GM18507 (cell line): ENCODE data around the gene ARHGEF40.
"Not testable (repeated sequence)": the region's sequence is repeated elsewhere in the genome, so short reads cannot be mapped to it uniquely, and the experiment has no call there.

Source experiments
- DNase-seq: peaks from one replicate; pipeline ENCODE4 v3.0.0; 2011; ENCODE audit warnings: low read depth; ENCODE audit not compliant: insufficient read length; ENCODE audit errors: extremely low spot score
- FAIRE-seq: peaks from 2 replicates; lab custom pipeline; 2011; peaks lifted over from hg19 to GRCh38; lab: Jason Lieb, UNC

The ARHGEF40 gene

DNA sequence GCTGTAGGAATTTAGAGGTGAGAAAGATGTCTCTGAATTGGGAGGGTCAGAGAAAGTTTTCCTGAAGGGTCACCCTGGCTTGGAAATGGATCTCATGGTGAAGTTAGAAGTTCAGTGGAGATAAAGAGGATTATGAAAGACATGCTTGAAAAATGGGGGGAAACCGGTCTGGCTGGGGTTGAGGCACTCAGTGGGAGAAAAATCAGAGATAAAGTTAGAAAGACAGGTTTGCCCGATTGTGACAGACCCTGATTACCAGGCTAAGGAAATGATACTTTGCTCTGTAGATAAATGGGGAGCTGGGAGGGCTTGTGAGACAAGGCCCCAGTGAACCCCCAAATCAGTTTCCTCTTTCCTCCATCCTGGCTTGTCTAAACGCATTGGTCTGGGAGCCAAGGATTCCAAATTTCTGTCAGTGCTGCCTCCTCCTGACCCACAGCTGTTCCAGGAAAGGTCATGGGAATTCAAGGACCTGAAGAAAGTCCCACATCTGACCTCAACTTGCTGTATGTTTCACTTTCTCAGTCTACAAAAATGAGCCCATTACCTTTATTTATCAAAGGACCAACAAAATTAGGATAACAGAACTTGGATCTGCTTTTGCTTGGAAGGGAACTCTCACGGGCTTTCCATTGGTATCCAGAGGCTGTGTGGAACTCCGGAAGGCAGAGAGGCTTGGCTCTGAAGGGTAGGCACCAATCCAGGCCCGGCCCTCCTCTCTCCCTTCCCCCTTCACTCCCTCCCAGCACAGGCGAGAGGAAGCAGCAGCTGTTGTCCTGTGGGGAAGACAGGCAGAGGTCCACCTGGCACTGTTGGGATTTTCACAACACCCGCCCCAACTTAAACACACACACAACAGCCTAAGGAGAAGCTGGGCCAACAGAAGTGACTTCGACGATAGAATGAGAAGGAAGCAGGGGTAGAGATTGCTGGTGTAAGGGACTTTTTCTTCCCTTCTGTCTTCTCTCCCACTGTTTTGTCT, 31.4 kb upstream of the ARHGEF40 start:
- FAIRE-seq = no peak
- no peak for DNase-seq

DNA sequence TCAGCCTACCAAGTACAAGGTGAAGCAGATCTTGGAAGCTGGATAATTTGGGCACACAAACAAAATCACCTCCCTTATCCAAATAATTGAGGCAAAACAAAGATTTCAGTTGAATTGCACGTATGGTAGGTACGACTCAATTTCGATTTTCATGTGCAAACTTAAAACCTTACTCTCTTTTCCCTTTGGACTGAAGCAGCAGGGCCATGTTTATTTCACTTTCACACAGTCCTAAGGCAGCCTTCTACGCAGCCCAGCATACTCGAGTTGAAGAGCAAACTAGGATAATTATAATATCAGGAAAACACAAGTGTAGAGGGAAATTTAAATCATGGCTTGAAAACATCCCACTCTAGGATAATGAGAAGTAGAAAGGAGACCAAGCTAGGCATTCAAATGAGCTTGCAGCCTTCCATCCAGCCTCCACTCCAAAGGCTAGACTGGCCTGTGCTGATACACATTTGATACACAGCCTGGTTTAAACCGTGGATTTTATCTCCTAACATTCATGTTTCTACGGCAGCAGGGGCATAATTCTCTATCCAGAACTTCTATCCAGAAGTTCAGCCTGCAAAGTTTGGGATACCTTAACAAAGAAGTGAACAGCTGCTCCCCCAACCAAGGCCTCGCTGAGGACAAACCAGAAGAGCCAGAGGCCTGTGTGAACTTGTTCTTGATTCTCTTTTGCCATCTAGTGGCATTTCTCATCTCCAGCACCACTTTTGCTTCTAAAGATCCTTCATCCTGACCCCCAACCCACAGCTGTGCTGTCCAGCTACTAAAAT, 30.3 kb upstream of the ARHGEF40 start:
- no peak for DNase-seq
- FAIRE-seq = no peak

DNA sequence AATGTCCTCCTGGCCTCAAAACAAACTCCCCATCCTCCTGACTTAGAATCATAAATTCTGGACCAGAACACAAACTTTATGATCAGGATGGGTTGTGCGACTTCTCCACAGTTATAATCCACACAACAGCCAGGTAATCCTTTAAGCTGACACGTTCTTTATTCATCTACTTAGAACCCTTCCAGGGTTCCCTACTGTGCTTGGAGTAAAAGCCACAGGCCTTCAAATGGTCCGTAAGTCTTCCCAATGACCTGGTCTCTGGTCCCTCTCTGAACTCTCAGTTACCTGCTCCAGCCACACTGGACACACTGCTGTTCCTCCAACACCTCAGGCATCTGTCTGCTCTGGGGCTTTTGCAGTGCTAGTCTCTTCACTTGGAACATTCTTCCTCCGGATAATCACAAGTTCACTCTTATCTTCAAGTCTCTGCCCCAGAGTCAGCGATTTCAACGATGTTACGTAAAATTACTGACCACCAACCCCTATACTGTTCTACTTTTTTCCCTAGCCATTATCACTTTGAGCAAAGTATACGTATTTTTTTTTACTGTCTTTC, 29.7 kb upstream of the ARHGEF40 start:
- no peak for DNase-seq
- FAIRE-seq = no peak

DNA sequence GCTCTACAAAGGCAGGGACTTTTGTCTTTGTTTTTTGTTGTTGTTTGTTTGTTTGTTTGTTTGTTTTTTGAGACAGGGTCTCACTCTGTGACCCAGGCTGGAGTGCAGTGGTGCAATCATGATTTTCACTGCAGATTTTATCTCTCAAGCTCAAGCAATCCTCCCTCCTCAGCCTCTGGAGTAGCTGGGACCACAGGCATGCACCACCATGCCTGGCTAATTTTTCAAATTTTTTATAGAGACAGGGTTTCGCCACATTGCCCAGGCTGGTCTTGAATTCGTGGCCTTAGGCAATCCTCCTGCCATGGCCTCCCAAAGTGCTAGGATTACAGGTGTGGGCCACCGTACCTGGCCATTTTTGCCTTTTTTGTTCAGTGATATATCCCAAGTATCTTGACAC, 29.2 kb upstream of the ARHGEF40 start:
- DNase-seq, FAIRE-seq: not testable (repeated sequence)

DNA sequence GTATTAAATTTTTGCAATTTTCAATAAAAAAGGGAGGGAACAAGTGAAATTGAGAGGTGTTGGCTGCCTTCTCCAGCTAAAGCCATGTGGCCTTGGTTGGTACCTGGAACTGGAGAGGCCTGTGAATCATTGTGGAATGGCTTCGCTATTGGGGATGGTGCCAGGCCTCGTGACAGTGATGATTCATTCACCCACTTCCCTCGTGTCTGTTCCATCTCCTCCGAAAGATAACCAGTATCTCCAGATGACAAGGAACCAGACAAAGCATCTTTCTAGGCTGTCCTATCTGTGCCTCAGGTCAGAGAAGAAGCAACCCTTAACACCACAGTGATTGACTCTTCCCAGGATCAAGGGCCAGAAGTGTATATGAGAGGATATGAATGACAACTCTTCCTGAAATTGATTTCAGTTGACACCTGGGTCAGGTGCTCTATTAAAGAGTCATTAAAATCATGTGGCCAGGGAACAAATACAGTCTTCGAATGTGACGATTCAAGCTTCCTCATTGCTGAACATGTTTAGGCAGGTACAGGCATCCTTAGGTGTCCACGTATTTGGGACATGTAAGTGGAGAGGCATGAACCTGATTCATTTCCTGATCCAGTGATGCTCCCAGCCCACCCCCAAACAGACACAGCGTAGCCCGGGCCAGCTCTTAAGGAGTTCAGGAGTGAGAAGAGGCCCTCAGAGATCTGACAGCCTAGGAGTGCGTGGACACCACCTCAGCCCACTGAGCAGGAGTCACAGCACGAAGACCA, 28.2 kb upstream of the ARHGEF40 start, which contains the start of gene RNASE7:
Gene RNASE7, plus strand, starts transcription at position 687 of the 758 bp plus-strand sequence. CDS start 631 bp downstream, outside the sequence.
- no peak for FAIRE-seq
- DNase-seq = no peak

DNA sequence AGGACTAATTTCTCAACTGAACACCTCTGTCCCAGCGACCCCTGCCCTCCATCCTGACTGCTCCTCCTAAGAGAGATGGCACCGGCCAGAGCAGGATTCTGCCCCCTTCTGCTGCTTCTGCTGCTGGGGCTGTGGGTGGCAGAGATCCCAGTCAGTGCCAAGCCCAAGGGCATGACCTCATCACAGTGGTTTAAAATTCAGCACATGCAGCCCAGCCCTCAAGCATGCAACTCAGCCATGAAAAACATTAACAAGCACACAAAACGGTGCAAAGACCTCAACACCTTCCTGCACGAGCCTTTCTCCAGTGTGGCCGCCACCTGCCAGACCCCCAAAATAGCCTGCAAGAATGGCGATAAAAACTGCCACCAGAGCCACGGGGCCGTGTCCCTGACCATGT, 27.2 kb upstream of the ARHGEF40 start:
- no peak for FAIRE-seq

DNA sequence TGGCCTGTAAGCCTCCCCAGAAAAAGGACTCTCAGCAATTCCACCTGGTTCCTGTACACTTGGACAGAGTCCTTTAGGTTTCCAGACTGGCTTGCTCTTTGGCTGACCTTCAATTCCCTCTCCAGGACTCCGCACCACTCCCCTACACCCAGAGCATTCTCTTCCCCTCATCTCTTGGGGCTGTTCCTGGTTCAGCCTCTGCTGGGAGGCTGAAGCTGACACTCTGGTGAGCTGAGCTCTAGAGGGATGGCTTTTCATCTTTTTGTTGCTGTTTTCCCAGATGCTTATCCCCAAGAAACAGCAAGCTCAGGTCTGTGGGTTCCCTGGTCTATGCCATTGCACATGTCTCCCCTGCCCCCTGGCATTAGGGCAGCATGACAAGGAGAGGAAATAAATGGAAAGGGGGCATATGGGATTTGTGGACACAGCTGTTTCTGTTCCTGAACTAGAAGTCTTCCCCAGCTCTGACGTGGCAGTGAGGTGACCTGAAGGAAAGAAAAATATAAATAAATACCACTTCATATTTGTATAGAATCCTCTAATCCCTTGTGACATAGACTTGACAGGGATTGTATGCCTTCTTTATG, 26.6 kb upstream of the ARHGEF40 start:
- DNase-seq = no peak
- FAIRE-seq = no peak

More for the DNA sequence above, 27.2 kb upstream of the ARHGEF40 start:
- DNase-seq = no peak

DNA sequence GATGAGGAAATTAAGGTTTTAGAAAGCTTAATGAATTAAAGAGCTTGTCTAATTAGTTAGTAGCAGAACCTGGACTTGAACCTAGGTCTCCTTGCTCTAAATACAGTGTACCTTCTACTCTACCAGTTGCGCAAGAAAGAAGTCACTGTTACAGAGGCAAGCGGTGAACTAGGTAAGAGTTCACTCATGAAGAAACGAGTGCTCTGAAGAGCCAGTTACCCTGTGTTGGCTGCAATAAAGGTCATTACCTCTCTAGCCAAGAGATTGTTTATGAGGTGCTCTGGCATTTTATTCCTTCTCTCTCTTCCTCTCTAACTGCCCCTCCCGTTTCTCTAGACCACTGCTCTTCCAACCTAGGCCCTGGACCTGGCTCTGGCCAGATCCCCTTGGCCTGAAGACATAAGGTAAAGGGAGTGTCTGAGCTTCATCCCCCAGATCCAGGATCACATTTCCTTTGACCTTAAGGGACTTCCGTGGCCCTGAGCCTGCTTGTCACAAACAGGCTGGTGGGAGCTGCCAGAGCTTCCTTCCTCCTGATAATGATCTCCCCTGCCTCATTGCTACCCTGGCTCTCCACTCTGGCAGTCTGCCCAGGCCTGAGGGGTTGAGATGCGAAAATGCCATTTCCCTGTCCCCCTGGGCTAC, 26.0 kb upstream of the ARHGEF40 start:
- DNase-seq (no peak), FAIRE-seq (no peak)

DNA sequence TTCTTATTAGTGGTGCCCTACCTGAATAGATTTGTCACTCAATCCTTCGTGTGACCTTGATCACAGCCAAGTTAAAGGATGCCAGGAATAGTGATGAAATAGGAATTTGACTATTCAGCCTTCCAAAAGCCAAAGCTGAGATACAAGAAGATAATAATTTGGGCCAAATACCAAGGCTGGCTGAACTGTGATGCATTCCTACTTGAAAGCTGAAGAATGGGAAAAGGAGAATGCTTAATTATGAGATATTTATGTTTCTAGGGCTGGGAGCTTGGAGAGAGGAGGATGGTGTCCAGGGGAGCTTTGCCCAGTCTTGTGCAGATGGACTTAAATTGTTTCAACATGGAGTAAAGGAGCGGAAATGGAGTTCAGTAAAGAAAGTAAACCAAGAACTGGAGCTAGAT, 22.7 kb upstream of the ARHGEF40 start:
- DNase-seq (no peak), FAIRE-seq (no peak)

DNA sequence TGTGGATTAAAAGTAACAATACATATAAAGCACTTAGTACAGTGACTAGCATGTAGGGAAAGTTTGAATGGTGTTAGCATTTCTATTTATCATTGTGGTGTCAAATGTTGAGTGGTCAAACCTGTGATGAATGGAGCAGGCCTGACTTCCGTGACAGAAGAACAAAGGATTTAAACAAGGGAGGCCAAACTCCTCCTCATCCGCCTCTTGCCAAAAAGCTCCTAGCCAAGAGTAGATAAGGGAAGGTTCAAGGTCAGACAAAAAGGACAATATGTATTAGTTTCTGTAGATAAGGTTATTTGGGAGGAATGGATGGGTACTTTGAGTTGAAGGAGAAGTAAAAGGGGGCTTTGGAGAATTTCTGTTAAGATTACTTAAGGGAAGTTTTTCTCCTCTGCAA, 21.5 kb upstream of the ARHGEF40 start:
- FAIRE-seq = no peak
- no peak for DNase-seq

DNA sequence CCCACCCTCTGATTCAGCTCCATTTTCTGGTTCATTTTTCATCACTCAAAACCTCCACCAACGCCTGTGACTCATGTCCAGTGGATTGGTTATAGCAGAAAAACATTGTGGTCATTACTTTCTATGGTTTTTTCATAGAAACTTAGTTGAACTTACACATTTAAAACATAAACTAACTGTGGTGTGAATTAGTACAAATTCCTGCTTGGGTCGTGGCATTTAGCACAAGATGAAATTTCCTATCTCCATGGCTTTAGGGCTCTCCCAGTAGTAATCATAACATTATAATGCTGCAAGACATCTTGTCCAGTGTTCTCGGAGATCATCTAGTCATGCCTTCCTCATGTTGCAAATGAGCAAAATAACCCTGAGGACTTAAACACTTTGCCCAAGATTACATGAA, 20.8 kb upstream of the ARHGEF40 start:
- DNase-seq (no peak), FAIRE-seq (no peak)

DNA sequence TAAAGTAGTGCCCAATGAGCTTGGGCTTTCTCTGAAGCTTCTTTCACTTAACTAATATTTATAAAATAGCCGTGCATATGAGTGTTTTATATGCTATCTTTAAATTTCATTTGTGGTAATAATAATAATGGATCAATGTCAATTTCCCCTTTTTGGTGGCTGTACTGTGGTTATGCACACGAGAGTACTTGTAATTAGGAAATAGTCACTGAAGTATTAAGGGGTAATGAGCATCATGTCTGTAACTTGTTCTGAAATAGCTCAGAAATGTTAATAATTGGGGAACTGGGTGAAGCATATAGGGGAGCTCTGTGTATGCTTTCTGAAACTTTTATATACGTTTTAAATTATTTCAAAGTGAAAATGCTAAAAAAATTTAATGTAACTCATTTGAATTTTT, 19.5 kb upstream of the ARHGEF40 start:
- no peak for DNase-seq
- FAIRE-seq = no peak

DNA sequence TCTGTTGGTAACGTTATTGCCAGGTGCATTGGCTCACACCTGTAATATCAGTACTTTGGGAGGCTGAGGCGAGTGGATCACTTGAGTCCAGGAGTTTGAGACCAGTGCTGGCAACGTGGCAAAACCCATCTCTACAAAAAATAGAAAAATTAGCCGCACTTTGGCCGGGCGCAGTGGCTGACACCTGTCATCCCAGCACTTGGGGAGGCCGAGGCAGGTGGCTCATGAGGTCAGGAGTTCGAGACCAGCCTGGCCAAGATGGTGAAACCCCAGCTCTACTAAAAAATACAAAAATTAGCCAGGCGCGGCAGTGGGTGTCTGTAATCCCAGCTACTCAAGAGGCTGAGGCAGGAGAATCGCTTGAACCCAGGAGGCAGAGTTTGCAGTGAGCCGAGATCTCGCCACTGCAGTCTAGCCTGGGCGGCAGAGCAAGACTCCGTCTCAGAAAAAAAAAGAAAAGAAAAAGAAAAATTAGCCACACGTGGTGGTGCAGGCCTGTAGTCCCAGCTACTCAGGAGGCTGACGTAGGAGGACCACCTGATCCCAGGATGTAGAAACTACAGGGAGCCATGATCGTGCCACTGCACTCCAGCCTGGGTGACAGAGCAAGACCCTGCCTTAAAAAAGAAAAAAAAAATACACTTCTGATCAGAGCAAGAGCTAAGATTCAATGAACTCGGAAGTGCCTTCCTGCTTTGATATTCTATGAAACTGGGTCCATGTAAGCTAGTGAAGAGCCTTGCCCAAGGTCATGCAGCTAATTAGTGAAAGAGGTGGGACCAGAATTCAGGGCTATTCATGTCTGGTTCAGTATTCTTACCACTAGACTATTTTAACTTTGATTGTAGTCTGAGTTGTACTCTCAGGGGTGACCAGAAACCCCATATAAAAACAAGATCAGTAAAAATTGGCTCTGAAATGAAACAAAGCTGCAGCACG, 16.7 kb upstream of the ARHGEF40 start:
- FAIRE-seq (no peak), DNase-seq (no peak)

DNA sequence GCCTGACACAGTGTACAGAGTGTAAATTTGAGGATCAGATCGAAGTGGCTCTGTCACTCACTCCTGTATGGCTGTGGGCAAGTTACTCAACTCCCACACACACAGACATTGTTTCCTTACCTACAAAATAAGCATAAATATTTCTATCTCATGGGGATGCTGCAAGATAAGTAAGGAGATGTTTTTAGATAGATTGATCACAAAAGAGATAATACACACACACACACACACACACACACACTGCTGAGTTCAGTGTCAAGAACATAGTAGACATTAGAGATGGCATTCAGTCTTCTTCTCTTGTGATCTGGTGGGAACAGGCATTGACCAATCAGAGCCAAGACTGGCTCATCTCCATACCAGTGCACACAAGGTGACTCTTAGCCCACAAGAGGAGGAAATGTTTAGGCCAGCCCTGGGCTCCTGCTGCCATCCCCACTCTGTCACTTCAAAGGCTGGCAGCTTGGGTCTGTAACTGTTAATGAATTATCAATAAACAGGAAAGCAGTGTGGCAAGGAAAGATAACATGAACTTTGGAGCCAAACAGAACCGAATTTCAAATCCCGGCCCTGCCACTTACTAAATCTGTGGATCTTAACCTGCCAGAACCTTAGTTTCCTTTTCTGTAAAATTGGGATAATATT, 15.9 kb upstream of the ARHGEF40 start:
- FAIRE-seq (no peak), DNase-seq (no peak)

DNA sequence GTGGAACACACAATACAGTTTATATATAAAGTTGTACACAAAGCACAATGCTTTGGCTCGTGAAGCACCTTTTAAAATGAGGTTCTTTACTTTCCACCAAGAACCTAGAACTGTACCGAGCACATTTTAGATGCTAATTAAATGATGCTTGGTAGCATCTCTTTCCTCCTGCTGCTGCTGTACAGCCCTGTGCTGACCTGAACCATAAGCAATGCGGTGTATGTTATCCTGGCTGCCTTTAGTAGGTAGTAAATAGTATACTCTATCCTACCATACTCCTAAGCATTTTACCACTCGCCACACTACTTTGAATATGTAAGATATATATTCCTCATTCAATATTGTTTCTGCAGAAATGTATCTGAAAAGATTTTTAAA, 15.3 kb upstream of the ARHGEF40 start:
- FAIRE-seq (no peak), DNase-seq (no peak)

DNA sequence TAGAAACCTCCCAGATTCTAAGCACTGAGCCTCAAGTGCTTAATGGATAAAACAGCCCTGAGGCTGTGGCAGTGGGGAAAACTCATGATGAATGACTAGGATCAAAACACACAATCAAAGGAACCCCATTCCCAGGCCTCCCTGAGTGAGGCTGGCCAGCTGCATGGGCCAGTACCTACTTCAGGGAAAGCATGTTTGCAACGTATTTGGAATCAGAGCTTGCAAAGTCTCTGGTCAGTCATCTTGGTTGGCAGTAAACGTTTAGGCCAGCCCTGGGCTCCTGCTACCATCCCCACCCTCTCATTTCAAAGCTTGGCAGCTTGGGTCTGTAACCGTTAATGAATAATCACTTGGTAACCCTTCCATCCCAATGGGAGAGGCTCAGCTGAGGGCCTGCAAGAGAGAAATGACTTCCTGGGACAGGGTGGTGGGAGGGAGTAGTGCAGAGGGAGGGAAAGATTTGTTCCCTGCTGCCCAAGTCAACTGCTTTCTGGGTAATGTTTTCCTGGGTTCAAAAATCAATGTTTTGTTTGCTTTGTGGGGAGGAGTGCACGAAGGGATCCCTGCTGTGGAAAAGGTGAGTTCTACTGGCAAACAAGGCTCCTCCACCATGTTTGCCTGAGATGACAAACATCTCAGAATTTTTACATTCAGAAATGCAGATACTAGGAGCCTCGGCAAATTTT, 14.5 kb upstream of the ARHGEF40 start:
- FAIRE-seq = no peak
- DNase-seq = no peak
